HG03457 (cell line): ENCODE measurements around the gene RABL2A.
"Not testable (repeated sequence)": the region's sequence is repeated elsewhere in the genome, so short reads cannot be mapped to it uniquely, and the experiment has no call there.

Experiments used
- ATAC-seq: cut with Tn5 transposase; IDR thresholded peaks from one replicate; pipeline ENCODE4 v1.9.1; 2021; ENCODE audit warnings: moderate number of reproducible peaks; ENCODE audit not compliant: unreplicated experiment

RABL2A gene

GRCh38 chr2:113606036-113606435 is 21.0 kb upstream of the RABL2A start:
- ATAC-seq: not testable (repeated sequence)

- not testable (repeated sequence) for ATAC-seq
Observed at GRCh38 chr2:113609822-113610221, 17.2 kb upstream of the RABL2A start.

GRCh38 chr2:113621002-113621401 is 6.1 kb upstream of the RABL2A start:
- not testable (repeated sequence) for ATAC-seq

GRCh38 chr2:113625906-113626305 is 1.2 kb upstream of the RABL2A start:
- ATAC-seq: not testable (repeated sequence)

- not testable (repeated sequence) for ATAC-seq
Observed at GRCh38 chr2:113632849-113633345, 5.8 kb downstream of the RABL2A start.

GRCh38 chr2:113635358-113635757 is 8.3 kb downstream of the RABL2A start:
- ATAC-seq: not testable (repeated sequence)

- not testable (repeated sequence) for ATAC-seq
Observed at GRCh38 chr2:113636226-113636625, 9.2 kb downstream of the RABL2A start.

- ATAC-seq: not testable (repeated sequence)
Observed at GRCh38 chr2:113638084-113638483, 11.0 kb downstream of the RABL2A start.

- not testable (repeated sequence) for ATAC-seq
Observed at GRCh38 chr2:113646217-113646616, 19.2 kb downstream of the RABL2A start.

- not testable (repeated sequence) for ATAC-seq
Observed at GRCh38 chr2:113650834-113651815, 24.1 kb downstream of the RABL2A start.

- ATAC-seq: not testable (repeated sequence)
Observed at GRCh38 chr2:113652599-113652998, 25.5 kb downstream of the RABL2A start.

- not testable (repeated sequence) for ATAC-seq
Observed at GRCh38 chr2:113656031-113656624, 29.1 kb downstream of the RABL2A start.

- ATAC-seq: not testable (repeated sequence)
Observed at GRCh38 chr2:113657735-113658134, 30.7 kb downstream of the RABL2A start.

GRCh38 chr2:113663285-113664060 is 36.4 kb downstream of the RABL2A start:
- not testable (repeated sequence) for ATAC-seq

- ATAC-seq: not testable (repeated sequence)
Observed at GRCh38 chr2:113664761-113665533, 37.9 kb downstream of the RABL2A start.

- not testable (repeated sequence) for ATAC-seq
Observed at GRCh38 chr2:113669013-113669412, 41.9 kb downstream of the RABL2A start.

GRCh38 chr2:113672326-113672932 is 45.4 kb downstream of the RABL2A start:
- ATAC-seq: no peak

- no peak for ATAC-seq
Observed at GRCh38 chr2:113675875-113676274, 48.8 kb downstream of the RABL2A start.

- ATAC-seq: no peak
Observed at GRCh38 chr2:113676623-113677266, 49.7 kb downstream of the RABL2A start.
